ENCODE data around the gene MLKL.

Gene MLKL

DNA sequence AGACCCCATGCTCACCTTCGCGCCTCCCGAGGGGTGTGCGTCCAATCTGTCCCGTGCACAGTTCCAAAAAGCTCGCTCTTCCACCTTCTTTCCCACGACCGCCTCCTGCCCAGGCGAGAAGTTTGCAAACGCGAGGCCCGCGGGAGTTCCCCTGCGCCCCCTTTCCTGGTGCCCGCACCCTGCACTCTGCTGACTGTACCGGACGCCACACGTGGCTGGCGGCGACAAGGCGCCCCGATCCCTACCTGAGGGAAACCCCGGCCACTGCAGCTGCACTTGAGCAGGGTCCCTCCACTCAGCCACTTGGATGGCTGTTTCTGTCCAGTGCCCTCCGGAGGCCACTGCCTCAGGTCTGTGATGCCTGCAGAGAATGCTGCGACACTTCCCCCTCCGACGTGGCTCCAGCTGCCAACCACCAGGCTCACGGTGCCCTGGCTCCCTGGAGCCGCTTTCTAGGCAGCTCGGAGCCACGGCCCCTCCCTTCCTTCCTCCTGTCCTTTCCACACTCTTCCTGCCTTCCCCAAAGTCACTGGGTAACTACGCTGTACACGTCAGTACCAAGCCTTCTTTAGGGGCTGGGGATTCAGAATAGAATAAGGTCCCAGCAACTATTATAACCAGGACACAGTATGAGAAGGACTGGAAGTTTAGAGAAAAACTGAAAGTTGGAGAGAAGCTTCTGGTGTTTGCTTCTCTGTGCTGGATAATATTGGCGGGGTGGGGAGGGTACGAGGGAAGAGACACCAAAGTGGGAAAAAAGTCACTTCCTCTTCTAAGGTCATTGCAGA is at the start of gene MLKL:
TSS of gene MLKL (minus strand) at position 425 of the 788 bp plus-strand sequence. CDS start 5,105 bp downstream, outside the sequence.
- H3K4me1 Mint-ChIP-seq (ENCODE audit: low read depth) = peaks cover 52% of the 10 kb centered on the region

GRCh38 chr16:74749291-74750055 is 48.8 kb upstream of the MLKL start:
- H3K4me3 Mint-ChIP-seq = no peak overlapping the region
- no peaks in the 10 kb centered on the region for H3K36me3 Mint-ChIP-seq (ENCODE audit: low read depth)
- no peaks in the 10 kb centered on the region for H3K9me3 Mint-ChIP-seq
- no peaks in the 10 kb centered on the region for H3K27me3 Mint-ChIP-seq (ENCODE audit: low read depth)
- no peaks in the 10 kb centered on the region for H3K4me1 Mint-ChIP-seq (ENCODE audit: low read depth)
- H3K27ac Mint-ChIP-seq = no peak overlapping the region

More for the DNA sequence above, at the start of gene MLKL:
- peak within 1 kb of the TSS; percentile 97 for H3K27ac Mint-ChIP-seq
- peak within 1 kb of the TSS; percentile 97 for H3K4me3 Mint-ChIP-seq
- peaks cover 16% of the 10 kb centered on the region for H3K36me3 Mint-ChIP-seq (ENCODE audit: low read depth)
- H3K27me3 Mint-ChIP-seq (ENCODE audit: low read depth) = no peaks in the 10 kb centered on the region
- H3K9me3 Mint-ChIP-seq = no peaks in the 10 kb centered on the region

DNA sequence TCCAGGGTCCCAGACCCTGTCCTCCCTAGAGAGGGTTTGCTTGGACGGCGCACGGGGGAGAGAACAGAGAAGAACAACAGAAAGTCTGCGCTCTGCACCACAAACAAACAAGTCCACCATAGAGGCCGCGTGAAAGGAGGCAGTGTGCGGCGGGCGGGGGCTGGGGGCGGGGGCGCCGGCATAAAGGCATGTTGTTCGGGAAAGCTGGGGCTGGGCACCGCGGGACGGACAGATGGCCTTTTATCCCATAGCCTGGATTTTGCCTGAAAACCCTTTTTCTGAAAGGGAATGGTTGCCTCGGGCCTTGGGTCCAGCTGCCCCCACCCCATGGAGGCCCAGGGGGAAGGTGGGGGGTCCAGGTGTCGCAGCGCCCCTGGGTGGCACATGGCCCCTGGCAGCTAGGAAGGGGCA is 48.0 kb upstream of the MLKL start:
- Mint-ChIP-seq H3K27me3 (ENCODE audit: low read depth) (no peaks in the 10 kb centered on the region), H3K4me1 (ENCODE audit: low read depth) (no peaks in the 10 kb centered on the region), H3K4me3 (no peak overlapping the region), H3K36me3 (ENCODE audit: low read depth) (no peaks in the 10 kb centered on the region), H3K27ac (no peak overlapping the region), H3K9me3 (no peaks in the 10 kb centered on the region)

DNA sequence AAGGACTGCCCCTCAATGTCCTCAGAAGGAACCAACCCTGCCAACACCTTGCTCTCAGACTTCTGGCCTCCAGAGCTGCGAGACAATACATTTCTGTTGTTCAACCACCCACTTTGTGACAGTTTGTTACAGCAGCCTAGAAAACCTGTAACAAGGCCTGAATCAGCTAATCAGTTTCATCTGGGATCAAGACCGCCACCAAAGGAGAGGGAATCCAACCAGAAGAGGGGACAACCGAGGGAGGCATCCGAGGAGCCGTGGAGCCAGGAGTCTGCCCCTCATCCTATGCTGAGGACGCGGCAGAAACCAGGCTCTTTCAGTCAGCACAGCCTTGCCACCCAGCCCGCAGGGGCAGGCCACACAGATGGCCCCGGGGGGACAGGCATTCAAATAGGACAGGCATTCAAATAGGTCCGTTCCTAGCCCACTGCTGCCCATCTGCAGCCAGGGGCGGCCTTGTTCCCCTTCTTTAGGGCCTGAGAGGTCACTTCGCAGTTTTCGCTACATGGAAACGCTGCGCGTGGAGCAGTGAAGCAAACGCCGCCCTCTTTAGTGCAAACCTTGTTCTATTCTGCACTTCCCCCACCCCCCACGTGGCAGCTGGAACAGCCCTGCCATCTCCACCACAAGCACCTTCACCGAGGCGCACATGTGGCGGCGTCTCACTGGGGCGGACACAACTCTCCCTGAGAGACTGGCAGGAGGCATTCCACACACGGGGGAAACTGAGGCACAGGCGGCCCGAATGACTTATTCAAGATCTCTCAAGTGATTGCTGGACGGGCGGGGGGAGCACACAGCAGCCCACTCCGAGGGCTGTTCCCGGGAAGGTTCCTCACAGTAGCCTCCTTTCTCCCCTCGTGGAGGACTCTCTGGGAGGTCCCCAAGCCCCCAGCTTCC is 47.3 kb upstream of the MLKL start:
- no peaks in the 10 kb centered on the region for H3K4me1 Mint-ChIP-seq (ENCODE audit: low read depth)
- H3K9me3 Mint-ChIP-seq = no peaks in the 10 kb centered on the region
- H3K36me3 Mint-ChIP-seq (ENCODE audit: low read depth) = no peaks in the 10 kb centered on the region
- H3K27me3 Mint-ChIP-seq (ENCODE audit: low read depth) = no peaks in the 10 kb centered on the region
- no peak overlapping the region for H3K27ac Mint-ChIP-seq
- H3K4me3 Mint-ChIP-seq = no peak overlapping the region

DNA sequence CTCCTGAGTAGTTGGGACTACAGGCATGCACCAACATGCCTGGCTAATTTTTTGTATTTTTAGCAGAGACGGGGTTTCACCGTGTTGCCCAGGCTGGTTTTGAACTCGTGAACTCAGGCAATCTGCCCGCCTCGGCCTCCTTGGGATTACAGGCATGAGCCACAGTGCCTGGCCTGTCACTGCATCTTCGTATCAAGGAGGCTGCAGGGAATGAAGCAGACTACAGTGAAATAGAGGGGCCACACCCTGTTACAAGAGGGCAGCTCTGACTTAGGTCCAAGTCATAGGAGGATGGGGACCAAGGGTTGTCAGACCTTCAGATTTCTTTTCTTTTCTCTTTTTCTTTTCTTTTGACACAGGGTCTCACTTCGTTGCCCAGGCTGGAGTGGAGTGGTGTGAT is 45.3 kb upstream of the MLKL start:
- no peaks in the 10 kb centered on the region for H3K9me3 Mint-ChIP-seq
- no peaks in the 10 kb centered on the region for H3K4me1 Mint-ChIP-seq (ENCODE audit: low read depth)
- no peaks in the 10 kb centered on the region for H3K27me3 Mint-ChIP-seq (ENCODE audit: low read depth)
- H3K4me3 Mint-ChIP-seq = no peak overlapping the region
- no peaks in the 10 kb centered on the region for H3K36me3 Mint-ChIP-seq (ENCODE audit: low read depth)
- no peak overlapping the region for H3K27ac Mint-ChIP-seq

DNA sequence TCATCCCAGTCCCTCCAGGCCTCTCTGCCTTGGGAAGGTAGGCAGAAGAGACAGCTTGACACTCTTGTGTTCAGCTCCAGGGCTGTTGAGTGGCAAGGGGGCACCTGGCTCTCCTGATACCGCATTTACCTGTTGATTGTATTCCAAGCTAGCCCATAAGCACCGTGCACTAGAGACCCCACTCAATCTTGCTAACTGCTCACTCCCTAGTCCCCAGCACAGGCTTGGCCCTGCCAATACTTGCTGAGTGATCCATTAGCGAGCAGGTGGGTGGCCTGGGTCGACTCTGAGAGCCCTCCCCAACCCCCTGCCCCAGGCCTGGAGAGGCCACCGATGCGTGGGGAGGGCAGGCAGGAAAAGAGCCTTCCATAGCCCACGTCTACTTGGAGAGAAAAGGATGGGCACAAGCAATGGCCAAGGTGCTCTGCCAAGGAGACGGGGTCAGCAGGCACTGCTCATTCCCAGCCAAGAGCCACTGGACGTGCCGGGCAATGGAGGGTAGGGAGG is 44.5 kb upstream of the MLKL start:
- Mint-ChIP-seq H3K27me3 (ENCODE audit: low read depth) (no peaks in the 10 kb centered on the region), H3K9me3 (no peaks in the 10 kb centered on the region), H3K36me3 (ENCODE audit: low read depth) (no peaks in the 10 kb centered on the region), H3K27ac (no peak overlapping the region), H3K4me3 (no peak overlapping the region), H3K4me1 (ENCODE audit: low read depth) (no peaks in the 10 kb centered on the region)

DNA sequence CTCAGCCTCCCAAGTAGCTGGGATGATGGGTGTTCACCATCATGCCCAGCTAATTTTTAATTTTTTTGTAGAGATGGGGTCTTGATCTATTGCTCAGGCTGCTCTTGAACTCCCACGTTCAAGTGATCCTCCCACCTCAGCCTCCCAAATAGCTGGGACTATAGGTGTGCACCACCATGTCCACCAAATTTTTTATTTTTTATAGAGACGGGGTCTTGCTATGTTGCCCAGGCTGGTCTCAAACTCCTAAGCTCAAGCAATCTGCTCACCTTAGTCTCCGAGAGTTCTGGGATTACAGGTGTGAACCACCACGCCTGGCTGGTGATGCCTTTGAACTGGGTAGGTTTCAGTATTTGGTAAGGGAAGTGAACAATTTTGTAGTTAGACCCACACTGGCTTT is 43.9 kb upstream of the MLKL start:
- H3K4me3 Mint-ChIP-seq = no peak overlapping the region
- no peaks in the 10 kb centered on the region for H3K9me3 Mint-ChIP-seq
- no peak overlapping the region for H3K27ac Mint-ChIP-seq
- no peaks in the 10 kb centered on the region for H3K4me1 Mint-ChIP-seq (ENCODE audit: low read depth)
- H3K36me3 Mint-ChIP-seq (ENCODE audit: low read depth) = no peaks in the 10 kb centered on the region
- no peaks in the 10 kb centered on the region for H3K27me3 Mint-ChIP-seq (ENCODE audit: low read depth)

DNA sequence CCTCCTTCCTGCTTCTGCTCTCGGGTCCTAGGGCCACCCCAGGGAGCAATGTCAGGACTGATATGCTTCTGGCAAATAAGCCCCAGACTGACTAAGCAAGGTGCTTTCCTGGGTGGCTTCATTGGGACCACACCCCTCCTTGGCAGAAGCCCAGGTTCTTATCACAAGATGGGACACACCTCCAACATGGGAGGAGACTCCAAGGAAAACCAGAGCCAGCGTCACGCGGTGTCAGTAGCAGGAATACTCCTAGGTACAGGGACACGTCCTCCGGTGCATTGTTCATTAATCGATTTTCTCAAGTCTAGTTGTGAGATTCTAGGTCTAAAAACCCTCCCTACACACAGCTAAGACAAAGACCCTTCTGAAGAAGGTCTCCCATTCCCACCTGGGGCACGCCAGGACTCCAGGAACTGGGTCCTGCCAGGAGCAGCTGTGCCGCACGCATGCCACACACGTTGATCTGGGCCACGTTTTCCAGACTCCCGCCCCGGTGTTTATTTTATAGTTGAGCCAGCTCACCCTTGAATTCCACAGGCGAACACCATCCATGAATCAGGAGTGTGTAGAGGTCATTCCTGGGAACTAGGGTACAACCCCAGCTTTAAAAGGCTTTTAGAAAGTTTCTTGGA is 43.1 kb upstream of the MLKL start:
- Mint-ChIP-seq H3K27me3 (ENCODE audit: low read depth) (no peaks in the 10 kb centered on the region), H3K27ac (no peak overlapping the region), H3K4me3 (no peak overlapping the region), H3K9me3 (no peaks in the 10 kb centered on the region), H3K4me1 (ENCODE audit: low read depth) (no peaks in the 10 kb centered on the region), H3K36me3 (ENCODE audit: low read depth) (no peaks in the 10 kb centered on the region)

DNA sequence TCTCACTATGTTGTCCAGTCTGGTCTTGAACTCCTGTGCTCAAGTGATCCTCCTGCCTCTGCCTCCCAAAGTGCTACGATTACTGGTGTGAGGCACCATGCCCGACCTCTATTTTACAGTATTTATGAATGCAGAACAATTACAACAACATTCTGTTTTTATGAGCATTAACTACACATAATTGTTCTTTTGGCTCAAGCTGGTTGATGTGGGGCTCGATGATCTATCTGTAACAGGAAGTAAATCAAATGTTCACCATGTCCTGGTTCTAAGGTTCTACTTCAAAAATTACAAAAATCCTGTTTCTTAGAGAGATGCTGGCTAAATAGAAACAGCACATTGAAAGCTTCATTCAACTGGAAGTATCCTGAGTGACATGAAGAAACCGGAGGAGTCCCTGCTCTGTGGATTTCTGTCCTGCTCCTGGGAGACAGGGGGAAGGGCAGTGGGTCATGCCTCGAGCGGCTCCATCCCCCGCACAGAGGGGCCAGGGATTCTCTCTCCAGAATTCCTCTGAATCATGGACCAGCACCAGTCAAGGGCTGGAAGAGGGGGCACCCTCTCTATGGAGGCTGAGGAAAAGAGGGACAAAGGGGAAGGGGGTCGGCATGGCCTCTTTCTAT is 42.5 kb upstream of the MLKL start:
- Mint-ChIP-seq H3K4me3 (no peak overlapping the region), H3K36me3 (ENCODE audit: low read depth) (no peaks in the 10 kb centered on the region), H3K27ac (no peak overlapping the region), H3K27me3 (ENCODE audit: low read depth) (no peaks in the 10 kb centered on the region), H3K4me1 (ENCODE audit: low read depth) (no peaks in the 10 kb centered on the region), H3K9me3 (no peaks in the 10 kb centered on the region)

DNA sequence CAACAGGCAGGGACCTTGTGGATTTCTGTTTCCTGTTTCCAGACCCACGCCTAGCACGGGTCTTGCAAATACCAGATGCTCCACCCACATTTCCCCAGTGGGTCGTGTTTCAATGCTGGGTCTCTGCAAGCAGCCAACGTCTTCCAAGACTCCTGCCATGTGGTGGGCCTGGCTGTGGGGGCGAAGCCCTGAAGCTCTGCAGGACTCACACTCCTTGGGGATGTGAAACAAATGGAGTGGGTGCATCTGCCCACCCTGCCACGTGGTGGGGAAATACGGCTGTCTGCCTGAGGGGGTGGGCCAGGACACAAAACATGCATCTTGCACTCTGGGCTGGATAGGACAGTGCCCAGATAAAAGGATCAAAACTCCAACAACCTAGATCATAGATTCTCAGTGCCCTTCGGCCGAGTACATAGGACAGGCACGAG is 41.4 kb upstream of the MLKL start:
- no peaks in the 10 kb centered on the region for H3K9me3 Mint-ChIP-seq
- H3K4me3 Mint-ChIP-seq = no peak overlapping the region
- no peaks in the 10 kb centered on the region for H3K4me1 Mint-ChIP-seq (ENCODE audit: low read depth)
- no peaks in the 10 kb centered on the region for H3K27me3 Mint-ChIP-seq (ENCODE audit: low read depth)
- no peak overlapping the region for H3K27ac Mint-ChIP-seq
- H3K36me3 Mint-ChIP-seq (ENCODE audit: low read depth) = no peaks in the 10 kb centered on the region

DNA sequence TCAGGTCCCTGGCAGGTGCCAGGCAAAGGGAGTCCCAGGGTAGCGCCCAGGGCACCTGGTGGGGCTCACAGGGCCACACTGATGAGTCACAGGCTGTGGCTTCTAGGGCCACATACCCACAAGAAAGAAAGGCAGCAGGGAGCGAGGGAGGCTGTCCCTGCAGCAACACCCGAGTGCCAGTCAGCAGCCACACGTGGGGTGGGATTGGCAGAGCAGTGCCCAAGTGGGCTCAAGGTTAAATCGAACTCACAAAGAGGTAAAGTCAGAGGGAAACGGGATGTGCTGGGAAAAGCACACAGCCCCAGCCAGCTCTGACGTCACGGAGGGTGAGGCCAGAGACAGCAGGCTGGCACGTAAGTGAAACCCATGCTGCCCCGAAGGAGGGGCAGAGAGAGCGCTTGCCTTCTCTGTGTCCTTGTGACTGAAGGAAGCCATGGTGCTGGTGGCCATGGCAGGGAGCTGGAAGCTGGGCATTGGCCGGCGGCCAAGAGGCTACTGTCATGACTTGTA is 40.2 kb upstream of the MLKL start:
- H3K27ac Mint-ChIP-seq = no peak overlapping the region
- H3K4me3 Mint-ChIP-seq = no peak overlapping the region
- H3K4me1 Mint-ChIP-seq (ENCODE audit: low read depth) = no peaks in the 10 kb centered on the region
- no peaks in the 10 kb centered on the region for H3K9me3 Mint-ChIP-seq
- H3K27me3 Mint-ChIP-seq (ENCODE audit: low read depth) = no peaks in the 10 kb centered on the region
- H3K36me3 Mint-ChIP-seq (ENCODE audit: low read depth) = no peaks in the 10 kb centered on the region

- no peak overlapping the region for H3K27ac Mint-ChIP-seq
- H3K4me1 Mint-ChIP-seq (ENCODE audit: low read depth) = no peaks in the 10 kb centered on the region
- H3K4me3 Mint-ChIP-seq = no peak overlapping the region
- no peaks in the 10 kb centered on the region for H3K36me3 Mint-ChIP-seq (ENCODE audit: low read depth)
- no peaks in the 10 kb centered on the region for H3K27me3 Mint-ChIP-seq (ENCODE audit: low read depth)
- H3K9me3 Mint-ChIP-seq = no peaks in the 10 kb centered on the region
Observed at GRCh38 chr16:74739275-74739674, 38.6 kb upstream of the MLKL start.

DNA sequence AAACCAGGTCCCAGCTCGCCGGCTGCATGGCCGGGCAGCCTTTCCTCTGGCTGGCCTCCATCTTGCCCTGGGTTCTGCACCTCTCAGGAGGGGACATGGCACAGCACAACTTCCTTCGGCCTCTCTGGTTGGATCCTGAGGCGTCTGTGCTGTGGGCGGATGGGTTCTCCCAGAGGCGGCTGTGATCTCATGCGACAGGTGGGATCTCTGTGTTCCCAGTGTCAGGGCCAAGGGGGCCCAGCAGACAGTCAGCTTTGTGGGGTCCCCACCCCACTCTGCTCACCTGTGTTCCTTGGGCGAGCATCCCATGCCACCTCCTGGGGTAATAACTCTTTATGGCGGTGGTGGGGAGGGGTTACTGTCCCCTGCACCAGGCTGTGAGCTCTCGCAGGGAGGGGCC is 38.2 kb upstream of the MLKL start:
- Mint-ChIP-seq H3K36me3 (ENCODE audit: low read depth) (no peaks in the 10 kb centered on the region), H3K9me3 (no peaks in the 10 kb centered on the region), H3K4me1 (ENCODE audit: low read depth) (no peaks in the 10 kb centered on the region), H3K27me3 (ENCODE audit: low read depth) (no peaks in the 10 kb centered on the region), H3K27ac (no peak overlapping the region), H3K4me3 (no peak overlapping the region)

All from T-helper 1 cell treated with Interleukin-12 subunit alpha and Interleukin-12 subunit beta and Interleukin-4 antibody, amounts not matched to agents 30 μg/mL and 1 μg/mL, for 36 hours (primary cell).